Stimulated activated CD4-positive, alpha-beta T cell treated with anti-CD3 and anti-CD28 coated beads, Interleukin-12 subunit alpha, Interleukin-12 subunit beta, amount 100 ng/mL, for 24 hours (primary cell): ENCODE results near the gene CIDEB.

ENCODE experiments used
- DNase-seq, 2 experiments: peaks; one replicate each; pipeline ENCODE4 v3.0.0-alpha.2; 2020; ENCODE audit warnings: low read depth in 2 of 2

CIDEB gene

DNA sequence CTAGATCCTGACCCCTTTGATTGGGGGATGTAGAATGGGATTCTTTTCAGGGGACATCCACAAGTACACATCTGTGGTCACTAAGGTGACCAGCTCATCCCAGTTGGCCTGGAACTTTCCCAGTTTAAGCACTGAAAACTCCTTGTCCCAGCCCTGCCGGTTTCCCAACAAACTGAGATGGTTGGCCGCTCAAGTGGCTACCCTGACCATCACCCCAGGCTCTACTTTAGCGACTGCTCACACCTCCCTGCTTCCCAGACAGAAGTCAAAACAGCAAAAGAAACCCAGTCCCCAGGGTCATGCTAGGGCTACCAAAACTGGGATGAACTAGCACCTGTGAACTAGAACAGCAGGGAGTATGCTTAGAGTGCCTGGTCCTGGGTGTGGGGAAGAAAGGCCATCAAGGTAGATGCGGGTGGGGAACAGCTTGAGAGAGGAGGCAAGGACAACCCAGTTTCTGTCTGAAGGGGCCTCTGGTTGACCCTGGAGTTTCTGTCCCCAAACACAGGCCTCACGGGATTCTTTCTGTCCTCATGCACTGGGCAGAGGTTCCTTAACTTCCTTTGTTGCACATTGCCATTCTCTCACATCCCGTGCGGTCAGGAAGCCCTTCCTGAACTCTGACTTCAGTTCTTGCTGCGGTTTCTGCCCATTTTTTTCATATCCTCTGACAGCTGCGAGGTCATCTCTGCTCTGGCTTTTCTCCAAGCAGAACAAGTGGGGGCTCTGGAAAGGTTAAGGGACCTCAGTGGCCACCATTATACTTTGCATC, 5.1 kb upstream of the CIDEB start:
- no peak for DNase-seq

DNA sequence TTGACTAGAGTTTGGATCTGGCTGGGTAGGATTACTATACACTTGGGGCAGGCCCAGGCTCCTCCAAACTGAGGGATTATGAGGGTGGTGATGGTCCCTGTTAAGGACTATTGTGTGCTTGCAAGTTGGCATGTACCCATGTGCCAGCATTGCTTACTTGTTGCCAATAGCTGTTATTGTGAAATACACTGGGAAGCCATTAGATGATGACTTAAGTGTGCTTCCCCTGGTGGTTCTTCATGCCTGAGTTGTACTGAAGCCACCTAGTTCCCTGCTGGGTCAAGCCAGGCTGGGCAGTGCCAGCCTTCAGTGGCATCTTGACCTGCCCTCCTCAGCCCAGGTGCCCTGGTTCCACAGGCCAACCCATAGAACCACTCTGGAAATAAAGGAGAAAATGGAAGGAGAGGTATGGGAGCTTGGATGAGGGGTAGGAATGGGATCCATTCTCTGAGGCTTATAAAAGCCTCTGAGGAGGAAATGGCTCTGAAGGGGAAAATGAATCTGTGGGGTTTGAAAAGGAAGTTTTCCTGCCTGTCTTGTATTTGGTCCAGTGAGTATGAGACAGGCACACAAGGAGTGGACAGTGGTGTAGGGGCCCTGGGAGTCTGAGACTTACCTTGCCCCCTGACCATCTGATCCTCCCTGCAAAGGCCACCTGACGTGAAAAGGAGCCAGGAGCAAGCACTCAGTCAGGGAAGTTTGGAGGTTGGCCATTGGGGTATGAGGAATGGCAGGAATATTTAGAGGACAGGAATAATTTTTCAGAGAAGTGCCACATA, 4.2 kb upstream of the CIDEB start:
- no peak for DNase-seq

GRCh38 chr14:24310646-24311604, 3.1 kb upstream of the CIDEB start, which contains the start of gene LTB4R:
TSS of gene LTB4R (plus strand) at chr14:24311502. CDS start at chr14:24315652, 4,150 bp downstream.
- peak in 1 of 2 experiments; percentile 32 for DNase-seq

DNA sequence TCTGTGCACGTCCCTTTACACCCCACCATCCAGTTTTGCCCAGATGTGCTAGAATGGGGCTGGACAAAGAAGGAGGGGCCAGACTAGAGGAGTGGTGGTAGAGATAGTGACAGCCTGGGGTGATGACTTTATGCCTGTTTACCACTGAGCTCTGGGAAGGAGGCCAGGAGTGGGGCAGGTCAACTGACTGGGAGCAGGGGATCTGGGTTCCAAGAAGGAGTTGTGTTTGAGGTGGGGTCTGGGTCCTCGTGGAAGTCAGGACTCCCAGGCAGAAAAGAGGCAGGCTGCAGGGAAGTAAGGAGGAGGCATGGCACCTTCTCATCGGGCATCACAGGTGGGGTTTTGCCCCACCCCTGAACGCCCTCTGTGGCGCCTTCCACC, 2.5 kb upstream of the CIDEB start:
- DNase-seq = no peak

GRCh38 chr14:24309538-24310264, 1.9 kb upstream of the CIDEB start, which contains the start of gene LTB4R2:
TSS of gene LTB4R2 (plus strand) at chr14:24310140. CDS start at chr14:24310665, 525 bp downstream.
- no peak for DNase-seq

- no peak for DNase-seq
These were observed 756 bp upstream of the CIDEB start for GRCh38 chr14:24308342-24309124.

DNA sequence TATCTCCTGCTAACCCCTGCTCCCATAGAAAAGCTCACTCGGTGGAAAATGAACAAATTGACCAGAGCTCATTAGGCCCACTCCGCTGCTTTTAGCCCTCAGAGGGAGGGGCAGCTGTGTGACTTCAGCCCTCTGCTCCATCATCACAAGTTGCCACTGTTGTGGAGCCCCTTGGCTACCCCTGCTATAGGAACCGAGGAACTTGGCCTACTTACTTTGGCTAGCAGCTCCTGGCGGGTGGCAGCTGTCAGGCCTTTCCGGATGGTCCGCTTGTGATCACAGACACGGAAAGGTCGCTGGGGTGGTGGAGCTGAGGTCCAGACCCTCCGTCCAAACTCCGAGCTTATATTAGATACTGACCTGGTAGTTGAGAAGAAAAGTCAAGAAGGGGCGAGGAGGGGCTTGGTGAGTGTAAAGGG, 612 bp downstream of the CIDEB start:
- no peak for DNase-seq

DNA sequence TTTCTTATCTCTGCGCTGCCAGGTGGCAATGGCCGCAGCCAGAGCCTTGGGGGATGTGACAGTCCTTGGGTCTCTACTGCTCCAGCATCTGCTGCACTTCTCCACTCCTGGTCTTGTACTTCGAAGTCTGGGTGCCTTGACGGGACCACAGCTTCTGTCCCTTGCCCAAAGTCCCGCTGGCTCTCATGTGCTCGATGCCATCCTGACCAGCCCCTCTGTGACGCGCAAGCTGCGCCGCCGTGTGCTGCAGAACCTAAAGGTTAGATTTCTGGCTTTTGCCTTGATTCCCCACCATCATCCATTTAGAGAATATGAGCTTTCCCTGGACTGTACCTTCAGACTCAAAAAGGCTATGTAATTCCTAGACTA, 3.8 kb downstream of the CIDEB start:
- no peak for DNase-seq

DNA sequence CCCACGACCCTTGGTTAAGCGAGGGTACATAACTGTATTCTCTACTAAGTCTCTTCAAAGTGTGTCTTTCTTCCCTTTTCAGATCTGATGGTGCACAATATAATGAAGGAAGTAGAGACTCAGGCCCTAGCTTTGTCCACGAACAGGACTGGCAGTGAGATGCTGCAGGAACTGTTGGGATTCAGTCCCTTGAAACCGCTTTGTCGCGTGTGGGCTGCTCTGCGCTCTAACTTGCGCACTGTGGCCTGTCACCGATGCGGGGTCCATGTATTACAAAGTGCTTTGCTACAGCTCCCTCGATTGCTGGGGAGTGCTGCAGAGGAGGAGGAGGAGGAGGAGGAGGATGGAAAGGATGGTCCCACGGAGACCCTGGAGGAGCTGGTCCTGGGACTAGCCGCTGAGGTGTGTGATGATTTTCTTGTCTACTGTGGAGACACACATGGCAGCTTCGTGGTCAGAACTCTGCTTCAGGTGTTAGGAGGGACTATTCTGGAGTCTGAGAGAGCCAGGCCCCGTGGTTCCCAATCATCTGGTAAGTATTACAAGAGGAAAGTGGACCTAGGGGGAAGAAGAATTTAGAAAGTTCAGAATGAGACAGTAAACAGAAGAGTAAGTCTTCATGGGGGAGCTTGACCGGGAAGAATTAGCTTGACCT, 7.3 kb downstream of the CIDEB start:
- no peak for DNase-seq

DNA sequence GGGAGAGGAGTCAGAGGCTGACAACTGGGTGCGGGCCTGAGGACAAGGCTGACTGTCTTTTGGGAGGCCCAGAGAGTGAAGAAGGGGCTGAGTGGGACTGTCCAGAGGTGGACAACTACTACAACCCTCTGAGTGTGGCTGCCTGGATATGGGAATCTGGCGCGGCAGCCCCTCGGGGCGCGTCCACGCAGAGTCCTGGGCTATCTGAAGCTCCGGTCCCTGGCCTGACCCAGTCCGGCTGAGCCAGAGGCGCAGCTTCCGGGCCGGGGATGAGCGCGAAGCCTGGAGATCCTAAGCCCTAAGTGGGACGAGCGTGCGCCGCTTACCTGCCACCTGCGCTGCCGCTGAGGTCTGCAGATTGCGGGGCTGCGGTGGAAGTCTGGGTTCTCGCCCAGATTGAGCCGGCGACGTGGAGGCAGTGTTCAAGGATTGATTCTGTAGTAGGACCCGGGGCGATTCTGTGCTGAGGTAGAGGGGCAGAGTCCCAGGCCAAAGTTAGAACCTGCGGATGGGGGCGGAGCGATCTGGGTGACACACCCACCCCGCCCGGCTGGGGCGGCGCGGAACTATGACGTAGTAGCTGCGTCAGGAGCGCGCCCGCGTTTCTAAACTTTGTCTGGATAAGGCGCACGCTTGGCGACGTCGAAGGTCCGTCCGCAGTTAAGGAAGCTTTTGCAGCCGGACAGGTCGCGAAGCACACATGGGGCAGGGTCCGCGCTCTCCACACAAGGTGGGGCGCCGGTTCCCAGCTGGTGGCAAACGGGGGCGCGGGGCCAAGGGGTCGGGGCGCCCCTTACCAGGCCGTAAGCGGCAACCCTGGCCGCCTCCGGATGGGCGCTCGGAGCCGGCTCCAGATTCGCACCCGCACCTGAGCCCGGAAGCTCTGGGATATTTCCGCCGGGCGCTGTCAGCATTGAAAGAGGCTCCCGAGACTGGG, 8.3 kb downstream of the CIDEB start, which contains the start of the genes DHRS1 and NOP9:
Gene DHRS1, minus strand, starts transcription at position 526 of the 937 bp plus-strand sequence. CDS start 674 bp downstream, outside the sequence.
Gene NOP9, plus strand, starts transcription at position 596 of the 937 bp plus-strand sequence. Its CDS starts 105 bp downstream, at position 701.
- DNase-seq = peak; percentile 87 to 92

DNA sequence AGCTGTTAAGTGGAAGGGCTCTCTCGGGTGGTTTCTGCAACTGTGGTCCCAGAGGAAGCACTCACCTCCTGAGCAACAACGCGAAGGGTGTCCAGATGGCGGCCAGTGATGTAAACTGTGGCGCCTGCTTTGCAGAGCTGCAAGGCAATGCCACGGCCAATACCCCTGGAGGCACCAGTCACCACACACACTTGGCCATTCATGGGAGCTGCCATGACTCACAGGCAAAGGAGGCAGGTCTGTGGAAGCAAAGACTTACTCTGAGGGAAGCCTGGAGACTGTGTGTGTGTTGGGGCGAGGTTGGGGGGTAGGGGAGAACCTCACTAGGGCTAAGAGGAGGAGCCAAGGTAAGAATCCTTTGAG, 8.9 kb downstream of the CIDEB start:
- no peak for DNase-seq

- DNase-seq = no peak
These were observed 10.4 kb downstream of the CIDEB start for GRCh38 chr14:24297190-24297964.

DNA sequence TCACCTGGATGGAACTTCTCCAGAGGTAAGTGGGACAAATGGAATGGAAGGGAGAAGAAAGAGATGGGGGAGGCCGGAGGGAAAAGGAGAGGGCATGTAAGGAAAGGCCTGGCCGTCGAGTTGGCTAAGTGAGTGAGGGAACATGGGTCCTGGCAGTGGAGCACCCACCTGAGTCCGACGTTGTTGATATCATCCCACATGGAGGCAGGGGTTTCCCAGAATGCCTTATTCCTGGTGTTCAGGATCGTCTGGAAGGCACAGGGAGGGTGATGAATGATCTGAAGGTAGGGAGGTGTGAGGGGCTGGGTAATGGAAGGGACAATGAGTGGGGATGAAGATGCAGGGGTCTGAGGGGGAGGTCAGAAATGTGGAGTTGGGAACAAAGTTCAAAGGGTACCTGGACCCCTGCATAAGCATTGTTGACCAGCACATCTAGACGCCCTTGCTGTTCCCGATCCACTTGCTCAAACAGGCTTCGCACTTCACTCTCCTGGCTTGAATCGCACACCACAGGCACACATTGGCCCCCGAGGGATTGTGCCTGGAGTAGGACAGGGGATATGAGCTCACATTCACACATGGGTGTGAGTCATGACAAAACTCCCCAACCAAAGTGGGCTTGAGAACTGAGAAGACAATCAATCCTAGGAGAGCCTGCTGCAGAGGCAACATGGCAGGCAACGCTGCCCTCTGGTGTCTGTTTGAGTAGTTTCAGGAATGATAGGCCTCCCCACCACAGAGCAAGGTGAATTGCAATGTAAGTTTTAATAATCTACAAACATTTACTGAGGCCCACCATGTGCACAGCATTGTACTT, 11.2 kb downstream of the CIDEB start:
- DNase-seq = peak; percentile 42 to 63

DNA sequence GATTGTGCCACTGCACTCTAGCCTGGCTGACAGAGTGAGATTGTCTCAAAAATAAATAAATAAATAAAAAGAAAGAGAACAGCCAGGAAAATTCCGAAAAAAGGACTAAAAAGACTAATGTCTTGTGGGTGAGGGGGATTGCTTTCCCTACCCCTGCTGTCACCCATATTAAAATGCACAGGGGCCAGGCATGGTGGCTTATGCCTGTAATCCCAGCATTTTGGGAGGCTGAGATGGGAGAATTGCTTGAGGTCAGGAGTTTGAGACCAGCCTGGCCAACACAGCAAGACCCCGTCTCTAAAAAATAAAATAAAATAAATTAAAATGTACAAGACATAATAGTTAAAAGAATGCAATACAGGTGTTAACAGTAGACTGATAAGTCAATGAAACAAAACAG, 14.3 kb downstream of the CIDEB start:
- DNase-seq = no peak

GRCh38 chr14:24292118-24292807, 15.5 kb downstream of the CIDEB start:
- DNase-seq = no peak

- DNase-seq = no peak
These were observed 16.2 kb downstream of the CIDEB start for GRCh38 chr14:24291446-24292117.
